Measurements from ENCODE around the gene DBI. TPM values are rescaled to one million over a fixed set of nuclear protein-coding genes. Genes with fewer than 3 reads are reported as not detected.

The DBI gene
- total RNA-seq, 1 experiment from 2014 or later: 273 TPM

DNA sequence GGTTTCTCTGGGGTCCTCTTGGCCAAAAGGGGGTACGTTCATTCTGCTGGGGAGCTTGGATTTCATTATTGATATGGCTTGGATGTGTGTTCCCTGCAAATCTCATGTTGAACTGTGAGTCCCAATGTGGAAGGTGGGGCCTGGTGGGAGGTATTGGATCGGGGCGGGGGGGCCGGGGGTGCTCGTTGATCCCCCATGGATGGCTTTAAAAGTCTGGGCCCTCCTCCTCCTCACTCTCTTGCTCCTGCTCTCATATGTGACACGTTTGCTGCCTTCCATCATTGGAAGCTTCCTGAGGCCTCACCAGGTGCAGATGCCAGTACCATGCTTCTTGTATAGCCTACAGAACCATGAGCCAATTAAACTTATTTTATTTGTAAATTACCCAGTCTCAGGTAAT, 11.8 kb downstream of the DBI start:
- Histone ChIP-seq H3K9me3 (ENCODE audit: low read length) (no peaks in the 10 kb centered on the region), H2AFZ (ENCODE audit: low read length) (no peak overlapping the region), H4K20me1 (ENCODE audit: low read length) (no peaks in the 10 kb centered on the region), H3K36me3 (ENCODE audit: low read depth, low read length) (peaks cover under 1% of the 10 kb centered on the region), H3K4me2 (ENCODE audit: low read length) (no peak overlapping the region), H3F3A (ENCODE audit: low read length, unreplicated experiment) (no peaks in the 10 kb centered on the region), H3K79me2 (ENCODE audit: low read length) (no peaks in the 10 kb centered on the region), H3K27me3 (ENCODE audit: low read length) (no peaks in the 10 kb centered on the region), H3K4me1 (ENCODE audit: insufficient read depth, low read length) (no peaks in the 10 kb centered on the region), H3K27ac (ENCODE audit: low read length) (no peak overlapping the region), H3K9ac (ENCODE audit: low read length) (no peak overlapping the region), H3K9me2 (replicated peaks; ENCODE audit: low read length) (no peaks in the 10 kb centered on the region), H3K4me3 (ENCODE audit: low read length) (no peak overlapping the region)
- intact Hi-C loops (cut with micrococcal nuclease): no loop called here
- POLR2A ChIA-PET (ENCODE audit: unreplicated experiment): no interaction called here
- ATAC-seq (no peak), DNase-seq (no peak)
- no TSS peak for BruUV-seq (replicated peaks)
- TF ChIP-seq EZH2phosphoT487 (IDR thresholded peaks at IDR 0.05; ENCODE audit: borderline replicate concordance, low read length): no peak
- TF ChIP-seq, protein P1, sequence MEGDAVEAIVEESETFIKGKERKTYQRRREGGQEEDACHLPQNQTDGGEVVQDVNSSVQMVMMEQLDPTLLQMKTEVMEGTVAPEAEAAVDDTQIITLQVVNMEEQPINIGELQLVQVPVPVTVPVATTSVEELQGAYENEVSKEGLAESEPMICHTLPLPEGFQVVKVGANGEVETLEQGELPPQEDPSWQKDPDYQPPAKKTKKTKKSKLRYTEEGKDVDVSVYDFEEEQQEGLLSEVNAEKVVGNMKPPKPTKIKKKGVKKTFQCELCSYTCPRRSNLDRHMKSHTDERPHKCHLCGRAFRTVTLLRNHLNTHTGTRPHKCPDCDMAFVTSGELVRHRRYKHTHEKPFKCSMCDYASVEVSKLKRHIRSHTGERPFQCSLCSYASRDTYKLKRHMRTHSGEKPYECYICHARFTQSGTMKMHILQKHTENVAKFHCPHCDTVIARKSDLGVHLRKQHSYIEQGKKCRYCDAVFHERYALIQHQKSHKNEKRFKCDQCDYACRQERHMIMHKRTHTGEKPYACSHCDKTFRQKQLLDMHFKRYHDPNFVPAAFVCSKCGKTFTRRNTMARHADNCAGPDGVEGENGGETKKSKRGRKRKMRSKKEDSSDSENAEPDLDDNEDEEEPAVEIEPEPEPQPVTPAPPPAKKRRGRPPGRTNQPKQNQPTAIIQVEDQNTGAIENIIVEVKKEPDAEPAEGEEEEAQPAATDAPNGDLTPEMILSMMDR (conservative IDR thresholded peaks at IDR 0.05; ENCODE audit: low read depth, low read length): no peak
- TF ChIP-seq EZH2 (IDR thresholded peaks at IDR 0.05; ENCODE audit: low read length, unreplicated experiment): no peak
- CTCF ChIA-PET: no interaction called here

DNA sequence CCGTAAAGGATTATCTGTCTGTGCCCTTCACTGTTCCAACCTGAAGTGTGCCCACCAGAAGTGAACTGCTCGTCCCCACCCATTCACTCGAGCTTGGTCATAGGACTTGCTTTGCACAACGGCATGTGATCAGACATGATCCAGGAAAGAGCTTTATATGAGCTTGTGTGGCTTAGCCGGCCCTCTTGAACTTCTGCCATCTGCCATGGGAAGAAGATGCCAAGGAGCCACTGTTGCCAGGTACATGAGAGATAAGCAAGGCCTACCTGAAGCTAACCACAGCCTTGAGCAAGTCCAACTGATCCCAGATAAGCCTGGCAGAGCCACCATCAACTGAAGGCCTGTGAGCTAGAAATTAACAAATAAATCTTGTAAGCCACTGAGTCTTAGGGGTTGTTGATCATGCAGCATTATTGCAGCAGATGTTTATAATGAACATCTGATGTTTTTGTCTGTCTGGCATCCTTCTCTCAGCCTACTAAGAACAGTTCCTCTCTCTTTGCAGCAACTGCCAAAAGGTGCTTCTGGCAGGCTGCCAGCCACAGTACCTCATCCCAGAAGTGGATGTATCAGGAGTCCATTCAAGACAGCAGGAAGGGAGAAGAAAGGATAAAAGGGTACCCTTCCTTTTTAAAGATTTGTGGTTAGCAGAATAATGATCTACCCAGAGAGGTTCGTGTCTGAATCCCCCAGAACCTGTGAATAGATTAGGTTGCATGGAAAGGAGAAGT, 16.8 kb downstream of the DBI start:
- Histone ChIP-seq H3K4me1 (ENCODE audit: insufficient read depth, low read length) (no peaks in the 10 kb centered on the region), H3K4me3 (ENCODE audit: low read length) (no peak overlapping the region), H3K36me3 (ENCODE audit: low read depth, low read length) (no peaks in the 10 kb centered on the region), H2AFZ (ENCODE audit: low read length) (no peak overlapping the region), H3K9me3 (ENCODE audit: low read length) (no peaks in the 10 kb centered on the region), H3K79me2 (ENCODE audit: low read length) (no peaks in the 10 kb centered on the region), H3K27ac (ENCODE audit: low read length) (no peak overlapping the region), H3F3A (ENCODE audit: low read length, unreplicated experiment) (no peaks in the 10 kb centered on the region), H3K27me3 (ENCODE audit: low read length) (no peaks in the 10 kb centered on the region), H3K9me2 (replicated peaks; ENCODE audit: low read length) (no peaks in the 10 kb centered on the region), H3K9ac (ENCODE audit: low read length) (no peak overlapping the region), H3K4me2 (ENCODE audit: low read length) (no peak overlapping the region), H4K20me1 (ENCODE audit: low read length) (no peaks in the 10 kb centered on the region)
- DNase-seq: no peak
- TF ChIP-seq, protein P1 (conservative IDR thresholded peaks at IDR 0.05; ENCODE audit: low read depth, low read length): no peak
- no peak for TF ChIP-seq EZH2 (IDR thresholded peaks at IDR 0.05; ENCODE audit: low read length, unreplicated experiment)
- CTCF ChIA-PET: no interaction called here
- BruUV-seq (replicated peaks): no TSS peak
- ATAC-seq: no peak
- POLR2A ChIA-PET (ENCODE audit: unreplicated experiment): no interaction called here
- intact Hi-C loops (cut with micrococcal nuclease): no loop called here

DNA sequence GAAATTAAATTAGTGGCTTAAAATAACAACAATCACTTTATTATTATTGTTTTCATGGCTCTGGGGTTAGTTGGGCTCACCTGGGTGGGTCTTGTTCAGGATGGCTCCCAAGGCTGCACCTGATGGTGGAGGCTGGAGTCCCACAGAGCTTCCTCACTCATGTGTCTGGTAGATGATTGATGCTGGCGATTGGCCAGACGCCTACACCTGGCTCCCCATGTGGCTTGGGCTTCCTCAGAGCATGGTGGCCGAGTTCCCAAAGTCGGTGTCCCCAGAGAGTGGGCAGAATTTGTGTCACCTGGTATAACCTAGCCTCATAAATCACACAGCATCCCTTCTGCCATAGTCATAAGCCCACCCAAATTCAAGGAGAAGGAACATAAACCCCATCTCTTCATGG, 18.2 kb downstream of the DBI start:
- CTCF ChIA-PET: no interaction called here
- Histone ChIP-seq H3K36me3 (ENCODE audit: low read depth, low read length) (no peaks in the 10 kb centered on the region), H3K27me3 (ENCODE audit: low read length) (no peaks in the 10 kb centered on the region)

More for the DNA sequence above, 18.2 kb downstream of the DBI start:
- Histone ChIP-seq H3K4me3 (ENCODE audit: low read length) (no peak overlapping the region), H3K9me2 (replicated peaks; ENCODE audit: low read length) (no peaks in the 10 kb centered on the region), H3K9ac (ENCODE audit: low read length) (no peak overlapping the region), H3K9me3 (ENCODE audit: low read length) (no peaks in the 10 kb centered on the region), H3K4me1 (ENCODE audit: insufficient read depth, low read length) (peaks cover 13% of the 10 kb centered on the region), H3F3A (ENCODE audit: low read length, unreplicated experiment) (no peaks in the 10 kb centered on the region), H3K4me2 (ENCODE audit: low read length) (no peak overlapping the region), H3K27ac (ENCODE audit: low read length) (no peak overlapping the region), H2AFZ (ENCODE audit: low read length) (no peak overlapping the region), H3K79me2 (ENCODE audit: low read length) (no peaks in the 10 kb centered on the region), H4K20me1 (ENCODE audit: low read length) (no peaks in the 10 kb centered on the region)
- TF ChIP-seq EZH2phosphoT487 (IDR thresholded peaks at IDR 0.05; ENCODE audit: borderline replicate concordance, low read length) (no peak), EZH2 (IDR thresholded peaks at IDR 0.05; ENCODE audit: low read length, unreplicated experiment) (no peak)
- TF ChIP-seq, protein P1 (conservative IDR thresholded peaks at IDR 0.05; ENCODE audit: low read depth, low read length): no peak
- BruUV-seq (replicated peaks): no TSS peak
- intact Hi-C loops (cut with micrococcal nuclease): no loop called here
- ATAC-seq: no peak
- no peak for DNase-seq
- POLR2A ChIA-PET (ENCODE audit: unreplicated experiment): no interaction called here

All from PC-3 (cell line).